ENCODE data around the gene SNX3. TPM values are rescaled to one million over a fixed set of nuclear protein-coding genes. Genes with fewer than 3 reads are reported as not detected.
"Not testable (repeated sequence)": the region's sequence is repeated elsewhere in the genome, so short reads cannot be mapped to it uniquely, and the experiment has no call there.

The SNX3 gene
- total RNA-seq, 2 experiments from 2014 or later = 59.9 to 65.7 TPM

GRCh38 chr6:108288742-108289141 is 27.9 kb upstream of the SNX3 start:
- Mint-ChIP-seq H3K27ac (no peak overlapping the region), H3K4me1 (ENCODE audit: low read depth) (peaks cover 8% of the 10 kb centered on the region), H3K4me3 (no peak overlapping the region), H3K36me3 (ENCODE audit: low read depth) (no peaks in the 10 kb centered on the region), H3K27me3 (ENCODE audit: low read depth) (no peaks in the 10 kb centered on the region), H3K9me3 (no peaks in the 10 kb centered on the region)
- intact Hi-C loops (cut with micrococcal nuclease) = no loop called here
- no peak for DNase-seq
- CTCF ChIA-PET = no interaction called here

GRCh38 chr6:108287373-108287772 is 26.5 kb upstream of the SNX3 start:
- Mint-ChIP-seq H3K9me3 (no peaks in the 10 kb centered on the region), H3K4me3 (no peak overlapping the region), H3K4me1 (ENCODE audit: low read depth) (peaks cover 8% of the 10 kb centered on the region), H3K27me3 (ENCODE audit: low read depth) (no peaks in the 10 kb centered on the region), H3K36me3 (ENCODE audit: low read depth) (no peaks in the 10 kb centered on the region), H3K27ac (no peak overlapping the region)
- DNase-seq = no peak
- CTCF ChIA-PET = no interaction called here
- intact Hi-C loops (cut with micrococcal nuclease) = no loop called here

GRCh38 chr6:108286366-108286765 is 25.5 kb upstream of the SNX3 start:
- Mint-ChIP-seq H3K27ac (no peak overlapping the region), H3K4me3 (no peak overlapping the region), H3K27me3 (ENCODE audit: low read depth) (no peaks in the 10 kb centered on the region), H3K36me3 (ENCODE audit: low read depth) (no peaks in the 10 kb centered on the region), H3K9me3 (no peaks in the 10 kb centered on the region), H3K4me1 (ENCODE audit: low read depth) (peaks cover 8% of the 10 kb centered on the region)
- no peak for DNase-seq
- CTCF ChIA-PET = interaction anchor here (0.7 kb wide), 1 partner anchor 82 kb away, joined by 4 read pairs; no protein-coding TSS in a partner anchor
- intact Hi-C loops (cut with micrococcal nuclease) = no loop called here

- intact Hi-C loops (cut with micrococcal nuclease) = no loop called here
- Mint-ChIP-seq H3K27ac (no peak overlapping the region), H3K9me3 (no peaks in the 10 kb centered on the region), H3K36me3 (ENCODE audit: low read depth) (no peaks in the 10 kb centered on the region), H3K27me3 (ENCODE audit: low read depth) (no peaks in the 10 kb centered on the region), H3K4me3 (no peak overlapping the region), H3K4me1 (ENCODE audit: low read depth) (peaks cover 8% of the 10 kb centered on the region)
- no peak for DNase-seq
- CTCF ChIA-PET = no interaction called here
Observed at GRCh38 chr6:108285381-108285780, 24.5 kb upstream of the SNX3 start.

GRCh38 chr6:108277831-108278230 is 17.0 kb upstream of the SNX3 start:
- intact Hi-C loops (cut with micrococcal nuclease) = no loop called here
- H3K4me1 Mint-ChIP-seq (ENCODE audit: low read depth) = no peaks in the 10 kb centered on the region

GRCh38 chr6:108277295-108277694 is 16.5 kb upstream of the SNX3 start:
- no peak overlapping the region for H3K4me3 Mint-ChIP-seq
- H3K27ac Mint-ChIP-seq = no peak overlapping the region
- DNase-seq = no peak
- CTCF ChIA-PET = no interaction called here
- H3K4me1 Mint-ChIP-seq (ENCODE audit: low read depth) = no peaks in the 10 kb centered on the region
- H3K36me3 Mint-ChIP-seq (ENCODE audit: low read depth) = no peaks in the 10 kb centered on the region
- intact Hi-C loops (cut with micrococcal nuclease) = no loop called here
- no peaks in the 10 kb centered on the region for H3K27me3 Mint-ChIP-seq (ENCODE audit: low read depth)
- H3K9me3 Mint-ChIP-seq = no peaks in the 10 kb centered on the region

More at GRCh38 chr6:108277831-108278230, 17.0 kb upstream of the SNX3 start:
- Mint-ChIP-seq H3K27ac (no peak overlapping the region), H3K4me3 (no peak overlapping the region), H3K36me3 (ENCODE audit: low read depth) (no peaks in the 10 kb centered on the region), H3K27me3 (ENCODE audit: low read depth) (no peaks in the 10 kb centered on the region), H3K9me3 (no peaks in the 10 kb centered on the region)
- DNase-seq = no peak
- CTCF ChIA-PET = interaction anchor here (0.6 kb wide), 1 partner anchor 26 kb away, joined by 5 read pairs; no protein-coding TSS in a partner anchor

GRCh38 chr6:108275976-108276375 is 15.1 kb upstream of the SNX3 start:
- Mint-ChIP-seq H3K27ac (no peak overlapping the region), H3K27me3 (ENCODE audit: low read depth) (no peaks in the 10 kb centered on the region), H3K4me3 (no peak overlapping the region), H3K9me3 (no peaks in the 10 kb centered on the region), H3K4me1 (ENCODE audit: low read depth) (no peaks in the 10 kb centered on the region), H3K36me3 (ENCODE audit: low read depth) (no peaks in the 10 kb centered on the region)
- intact Hi-C loops (cut with micrococcal nuclease) = no loop called here
- CTCF ChIA-PET = interaction anchor here (0.6 kb wide), 1 partner anchor 251 kb away, joined by 3 read pairs; no protein-coding TSS in a partner anchor
- no peak for DNase-seq

- Mint-ChIP-seq H3K4me3 (no peak overlapping the region), H3K27me3 (ENCODE audit: low read depth) (no peaks in the 10 kb centered on the region), H3K4me1 (ENCODE audit: low read depth) (no peaks in the 10 kb centered on the region), H3K36me3 (ENCODE audit: low read depth) (no peaks in the 10 kb centered on the region), H3K9me3 (no peaks in the 10 kb centered on the region), H3K27ac (no peak overlapping the region)
- CTCF ChIA-PET = interaction anchor here (0.8 kb wide), 1 partner anchor 52 kb away, joined by 3 read pairs; no protein-coding TSS in a partner anchor
- intact Hi-C loops (cut with micrococcal nuclease) = no loop called here
- DNase-seq = no peak
Observed at GRCh38 chr6:108274546-108274945, 13.7 kb upstream of the SNX3 start.

GRCh38 chr6:108269955-108270354 is 9.1 kb upstream of the SNX3 start:
- DNase-seq; H3K4me1 Mint-ChIP-seq (ENCODE audit: low read depth); H3K27ac Mint-ChIP-seq; H3K4me3 Mint-ChIP-seq; H3K36me3 Mint-ChIP-seq (ENCODE audit: low read depth); CTCF ChIA-PET; H3K9me3 Mint-ChIP-seq; H3K27me3 Mint-ChIP-seq (ENCODE audit: low read depth): not testable (repeated sequence)
- intact Hi-C loops (cut with micrococcal nuclease) = loop anchor here (10.0 kb wide), 2 partner anchors 255 to 825 kb away; partner anchors contain the start of genes CEP57L1 and SESN1

GRCh38 chr6:108268845-108269244 is 8.0 kb upstream of the SNX3 start:
- H3K4me1 Mint-ChIP-seq (ENCODE audit: low read depth) = no peaks in the 10 kb centered on the region
- no peak overlapping the region for H3K27ac Mint-ChIP-seq
- intact Hi-C loops (cut with micrococcal nuclease) = loop anchor here (10.0 kb wide), 2 partner anchors 256 to 826 kb away; partner anchors contain the start of genes CEP57L1 and SESN1
- H3K9me3 Mint-ChIP-seq = no peaks in the 10 kb centered on the region
- no peak for DNase-seq
- H3K4me3 Mint-ChIP-seq = no peak overlapping the region
- no peaks in the 10 kb centered on the region for H3K36me3 Mint-ChIP-seq (ENCODE audit: low read depth)
- CTCF ChIA-PET = interaction anchor here (0.7 kb wide), 1 partner anchor 48 kb away, joined by 3 read pairs; no protein-coding TSS in a partner anchor
- no peaks in the 10 kb centered on the region for H3K27me3 Mint-ChIP-seq (ENCODE audit: low read depth)

GRCh38 chr6:108263371-108263770 is 2.5 kb upstream of the SNX3 start:
- Mint-ChIP-seq H3K4me3 (no peak overlapping the region), H3K4me1 (ENCODE audit: low read depth) (peaks cover 10% of the 10 kb centered on the region), H3K27ac (no peak overlapping the region), H3K9me3 (no peaks in the 10 kb centered on the region), H3K36me3 (ENCODE audit: low read depth) (no peaks in the 10 kb centered on the region), H3K27me3 (ENCODE audit: low read depth) (no peaks in the 10 kb centered on the region)
- intact Hi-C loops (cut with micrococcal nuclease) = loop anchor here (5.0 to 10.0 kb wide), 3 partner anchors 261 to 1741 kb away; partner anchors contain the start of genes CEP57L1 and SESN1
- DNase-seq = no peak
- CTCF ChIA-PET = interaction anchor here (0.7 to 0.9 kb wide), 2 partner anchors 16 to 116 kb away, joined by 3 read pairs; no protein-coding TSS in a partner anchor

GRCh38 chr6:108260126-108260808 is 573 bp downstream of the SNX3 start:
- Mint-ChIP-seq H3K4me3 (peak overlapping the region; percentile 77), H3K9me3 (no peaks in the 10 kb centered on the region), H3K27me3 (ENCODE audit: low read depth) (no peaks in the 10 kb centered on the region), H3K4me1 (ENCODE audit: low read depth) (peaks cover 22% of the 10 kb centered on the region), H3K36me3 (ENCODE audit: low read depth) (no peaks in the 10 kb centered on the region), H3K27ac (peak overlapping the region; percentile 69)
- DNase-seq = peak; percentile 52
- CTCF ChIA-PET = interaction anchor here (0.7 to 1.8 kb wide), 4 partner anchors 9 to 185 kb away, joined by 3 to 9 read pairs (median 4); no protein-coding TSS in a partner anchor
- intact Hi-C loops (cut with micrococcal nuclease) = loop anchor here (2.0 to 10.0 kb wide), 4 partner anchors 145 to 1738 kb away; partner anchors contain the start of genes CEP57L1 and SESN1

Measured in activated naive CD4-positive, alpha-beta T cell treated with anti-CD3 and anti-CD28 coated beads for 36 hours (primary cell).